ENCODE measurements around the gene GGNBP2. TPM values are rescaled to one million over a fixed set of nuclear protein-coding genes. Genes with fewer than 3 reads are reported as not detected.

The GGNBP2 gene
- total RNA-seq, 1 donor from 2014 or later = 41.7 TPM

DNA sequence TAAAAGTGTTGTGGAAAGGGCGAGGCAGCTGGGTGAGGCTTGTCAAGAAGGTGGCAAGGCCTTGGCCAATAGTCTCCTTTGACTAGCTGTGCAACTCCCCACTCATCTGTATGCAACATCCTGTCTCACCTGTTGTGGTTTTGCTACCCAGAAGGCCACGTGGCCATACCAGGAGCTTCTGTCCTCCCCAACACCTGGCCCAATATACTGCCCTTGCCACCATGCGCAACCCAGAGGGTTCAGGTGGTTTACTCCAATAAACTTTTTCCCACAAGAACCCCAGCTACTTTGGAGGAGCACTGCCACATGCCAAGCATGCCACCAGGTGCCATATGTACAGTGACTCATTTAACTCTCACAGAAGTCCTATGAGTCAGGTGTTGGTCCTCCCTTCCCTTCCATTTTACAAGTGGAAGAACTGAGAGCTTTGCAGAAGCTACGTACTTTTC lies 20.3 kb upstream of the GGNBP2 start:
- Histone ChIP-seq H3K27ac (replicated peaks) (no peak overlapping the region), H3K27me3 (ENCODE audit: low read depth) (no peaks in the 10 kb centered on the region), H3K4me1 (no peaks in the 10 kb centered on the region), H3K9me3 (replicated peaks) (no peaks in the 10 kb centered on the region), H3K4me3 (no peak overlapping the region), H3K36me3 (peaks cover 90% of the 10 kb centered on the region)
- no peak for DNase-seq
- intact Hi-C loops (cut with micrococcal nuclease) = no loop called here
- no peak for TF ChIP-seq CTCF (IDR thresholded peaks at IDR 0.05; ENCODE audit: borderline replicate concordance)

DNA sequence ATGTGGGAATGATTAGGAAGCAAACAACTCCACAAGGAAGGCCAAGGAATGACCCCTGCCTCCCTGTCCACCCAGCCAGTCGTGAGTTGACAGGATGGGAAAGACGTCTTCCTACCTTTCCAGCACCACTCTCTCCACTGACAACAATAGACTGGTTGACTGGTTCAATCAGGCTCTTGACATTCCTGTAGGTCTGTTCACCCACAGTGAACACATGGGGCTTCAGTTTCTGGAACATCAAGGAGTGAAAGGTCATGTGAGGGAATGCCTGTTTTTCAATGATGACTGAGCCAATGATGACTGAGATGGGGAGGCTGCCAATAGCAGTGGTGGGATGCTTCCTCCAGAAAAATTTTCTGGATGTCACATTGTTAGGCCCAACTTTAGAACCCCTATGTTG lies 19.6 kb upstream of the GGNBP2 start:
- Histone ChIP-seq H3K9me3 (replicated peaks) (no peaks in the 10 kb centered on the region), H3K27ac (replicated peaks) (no peak overlapping the region), H3K4me1 (no peaks in the 10 kb centered on the region), H3K36me3 (peaks cover 85% of the 10 kb centered on the region), H3K4me3 (no peak overlapping the region), H3K27me3 (ENCODE audit: low read depth) (no peaks in the 10 kb centered on the region)
- intact Hi-C loops (cut with micrococcal nuclease) = no loop called here
- DNase-seq = no peak
- TF ChIP-seq CTCF (IDR thresholded peaks at IDR 0.05; ENCODE audit: borderline replicate concordance) = no peak

GRCh38 chr17:36525888-36526287 lies 18.8 kb upstream of the GGNBP2 start:
- H3K27me3 ChIP-seq (ENCODE audit: low read depth) = no peaks in the 10 kb centered on the region
- no peaks in the 10 kb centered on the region for H3K4me1 ChIP-seq
- no peak overlapping the region for H3K27ac ChIP-seq (replicated peaks)
- H3K36me3 ChIP-seq = peaks cover 78% of the 10 kb centered on the region
- H3K9me3 ChIP-seq (replicated peaks) = no peaks in the 10 kb centered on the region
- intact Hi-C loops (cut with micrococcal nuclease) = no loop called here
- TF ChIP-seq CTCF (IDR thresholded peaks at IDR 0.05; ENCODE audit: borderline replicate concordance) = no peak
- no peak overlapping the region for H3K4me3 ChIP-seq
- DNase-seq = no peak

GRCh38 chr17:36527621-36528250 lies 17.0 kb upstream of the GGNBP2 start:
- Histone ChIP-seq H3K27ac (replicated peaks) (no peak overlapping the region), H3K36me3 (peaks cover 72% of the 10 kb centered on the region), H3K27me3 (ENCODE audit: low read depth) (no peaks in the 10 kb centered on the region), H3K4me3 (no peak overlapping the region), H3K4me1 (no peaks in the 10 kb centered on the region), H3K9me3 (replicated peaks) (no peaks in the 10 kb centered on the region)
- intact Hi-C loops (cut with micrococcal nuclease) = no loop called here
- no peak for DNase-seq
- no peak for TF ChIP-seq CTCF (IDR thresholded peaks at IDR 0.05; ENCODE audit: borderline replicate concordance)

DNA sequence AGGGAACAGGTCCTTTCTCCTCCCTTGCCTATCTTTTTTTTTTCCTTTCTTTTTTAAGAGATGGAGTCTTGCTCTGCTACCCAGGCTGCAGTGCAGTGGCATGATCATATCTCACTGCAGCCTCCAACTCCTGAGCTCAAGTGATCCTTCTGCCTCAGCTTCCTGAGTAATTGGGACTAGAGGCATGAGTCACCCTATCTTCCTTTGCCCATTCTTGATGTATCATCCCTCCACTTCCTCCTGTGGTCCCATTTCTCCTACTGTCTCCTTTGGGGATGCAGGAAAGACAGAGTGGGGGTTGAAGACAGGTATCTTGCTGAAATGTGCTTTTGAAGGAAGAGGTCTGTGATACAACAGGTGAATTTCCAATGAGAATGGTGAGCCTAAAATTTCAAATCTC lies 15.6 kb upstream of the GGNBP2 start:
- H3K9me3 ChIP-seq (replicated peaks) = no peaks in the 10 kb centered on the region
- no peak overlapping the region for H3K4me3 ChIP-seq
- intact Hi-C loops (cut with micrococcal nuclease) = no loop called here
- no peak overlapping the region for H3K27ac ChIP-seq (replicated peaks)
- H3K36me3 ChIP-seq = peaks cover 64% of the 10 kb centered on the region
- H3K27me3 ChIP-seq (ENCODE audit: low read depth) = no peaks in the 10 kb centered on the region
- DNase-seq = no peak
- TF ChIP-seq CTCF (IDR thresholded peaks at IDR 0.05; ENCODE audit: borderline replicate concordance) = no peak
- peaks cover 5% of the 10 kb centered on the region for H3K4me1 ChIP-seq
